ENCODE data around the gene CEP89.

CEP89 gene

DNA sequence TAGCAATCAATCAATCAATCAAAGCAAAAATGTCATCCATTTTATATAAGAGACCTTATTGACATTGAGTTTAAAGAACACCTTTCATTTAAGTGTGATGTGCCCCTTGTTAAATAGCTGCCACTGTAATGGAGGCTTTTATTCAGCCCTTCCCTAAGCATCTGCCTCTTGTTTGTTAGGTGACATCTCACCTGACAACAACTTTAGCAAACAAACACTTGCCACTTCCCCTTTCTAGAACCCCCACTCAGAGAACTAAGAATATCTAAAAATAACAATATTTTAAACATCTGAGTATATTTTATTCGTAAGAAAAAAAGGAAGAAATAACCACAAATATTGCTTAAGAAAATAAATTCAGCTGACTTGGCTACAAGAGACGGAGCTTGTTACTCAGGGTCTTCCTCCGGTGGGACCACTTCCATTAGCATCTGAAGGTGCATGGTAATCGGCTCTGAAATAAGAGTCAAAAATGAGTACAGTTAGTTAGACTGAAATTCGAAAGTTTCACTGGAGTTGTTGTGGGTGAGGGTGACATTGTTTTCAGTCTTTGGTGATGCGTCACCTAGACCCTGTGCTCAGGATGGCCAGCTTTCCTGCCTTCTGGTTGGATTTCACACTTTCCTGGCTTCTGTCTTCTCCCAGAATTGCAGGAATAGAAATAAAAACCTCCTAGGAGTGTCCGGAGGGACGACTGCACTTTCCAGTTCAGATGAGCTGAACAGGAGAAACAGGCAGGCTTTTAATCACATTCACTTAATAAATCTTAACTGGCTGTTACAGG, 141.3 kb downstream of the CEP89 start:
- no peak overlapping the region for H3K27ac ChIP-seq
- H4K20me1 ChIP-seq (ENCODE audit: insufficient read depth) = no peaks in the 10 kb centered on the region
- no peak overlapping the region for H3K9ac ChIP-seq
- H3K4me2 ChIP-seq = no peak overlapping the region
- no peak overlapping the region for H3K4me3 ChIP-seq (IDR thresholded peaks at IDR 0.05; ENCODE audit: insufficient read depth, low read depth, low read length)
- H3K36me3 ChIP-seq (ENCODE audit: insufficient read depth) = no peaks in the 10 kb centered on the region
- H2AFZ ChIP-seq (ENCODE audit: low read depth) = no peak overlapping the region
- no peaks in the 10 kb centered on the region for H3K27me3 ChIP-seq (ENCODE audit: insufficient read depth, low read depth)
- H3K4me1 ChIP-seq (ENCODE audit: low read depth, poor library complexity, severe bottlenecking) = no peaks in the 10 kb centered on the region
- TF ChIP-seq, protein P1, sequence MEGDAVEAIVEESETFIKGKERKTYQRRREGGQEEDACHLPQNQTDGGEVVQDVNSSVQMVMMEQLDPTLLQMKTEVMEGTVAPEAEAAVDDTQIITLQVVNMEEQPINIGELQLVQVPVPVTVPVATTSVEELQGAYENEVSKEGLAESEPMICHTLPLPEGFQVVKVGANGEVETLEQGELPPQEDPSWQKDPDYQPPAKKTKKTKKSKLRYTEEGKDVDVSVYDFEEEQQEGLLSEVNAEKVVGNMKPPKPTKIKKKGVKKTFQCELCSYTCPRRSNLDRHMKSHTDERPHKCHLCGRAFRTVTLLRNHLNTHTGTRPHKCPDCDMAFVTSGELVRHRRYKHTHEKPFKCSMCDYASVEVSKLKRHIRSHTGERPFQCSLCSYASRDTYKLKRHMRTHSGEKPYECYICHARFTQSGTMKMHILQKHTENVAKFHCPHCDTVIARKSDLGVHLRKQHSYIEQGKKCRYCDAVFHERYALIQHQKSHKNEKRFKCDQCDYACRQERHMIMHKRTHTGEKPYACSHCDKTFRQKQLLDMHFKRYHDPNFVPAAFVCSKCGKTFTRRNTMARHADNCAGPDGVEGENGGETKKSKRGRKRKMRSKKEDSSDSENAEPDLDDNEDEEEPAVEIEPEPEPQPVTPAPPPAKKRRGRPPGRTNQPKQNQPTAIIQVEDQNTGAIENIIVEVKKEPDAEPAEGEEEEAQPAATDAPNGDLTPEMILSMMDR (conservative IDR thresholded peaks at IDR 0.05; ENCODE audit: low read depth, low read length) = no peak
- H3K79me2 ChIP-seq (ENCODE audit: insufficient read depth, low read depth) = no peaks in the 10 kb centered on the region

DNA sequence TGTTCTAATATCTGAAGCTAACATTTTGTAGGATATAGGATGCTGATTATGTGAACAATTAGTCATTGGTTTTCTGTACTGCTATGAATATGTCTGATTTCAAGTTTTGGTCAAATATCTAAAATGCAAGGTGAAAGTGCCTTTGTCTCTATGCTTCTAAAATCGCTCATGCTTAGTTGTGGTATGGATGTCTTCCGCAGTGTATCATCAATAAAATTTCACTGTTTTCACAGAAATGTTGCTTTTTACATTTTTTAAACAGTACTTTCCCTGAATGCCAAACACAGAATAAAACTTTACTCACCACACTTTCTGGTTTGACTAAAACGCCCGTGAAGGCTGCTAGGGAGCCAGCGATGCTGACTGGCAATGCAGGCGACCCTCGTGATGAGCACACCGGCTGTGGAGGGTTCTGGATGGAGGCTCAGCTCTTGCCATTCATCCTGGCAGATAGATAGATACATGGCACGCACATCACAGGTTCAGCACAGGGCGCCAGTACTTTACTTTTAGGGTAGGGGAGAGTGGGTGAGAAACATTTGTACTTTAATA, 142.3 kb downstream of the CEP89 start:
- TF ChIP-seq, protein P1 (conservative IDR thresholded peaks at IDR 0.05; ENCODE audit: low read depth, low read length) = no peak
- H2AFZ ChIP-seq (ENCODE audit: low read depth) = no peak overlapping the region
- no peaks in the 10 kb centered on the region for H3K27me3 ChIP-seq (ENCODE audit: insufficient read depth, low read depth)

DNA sequence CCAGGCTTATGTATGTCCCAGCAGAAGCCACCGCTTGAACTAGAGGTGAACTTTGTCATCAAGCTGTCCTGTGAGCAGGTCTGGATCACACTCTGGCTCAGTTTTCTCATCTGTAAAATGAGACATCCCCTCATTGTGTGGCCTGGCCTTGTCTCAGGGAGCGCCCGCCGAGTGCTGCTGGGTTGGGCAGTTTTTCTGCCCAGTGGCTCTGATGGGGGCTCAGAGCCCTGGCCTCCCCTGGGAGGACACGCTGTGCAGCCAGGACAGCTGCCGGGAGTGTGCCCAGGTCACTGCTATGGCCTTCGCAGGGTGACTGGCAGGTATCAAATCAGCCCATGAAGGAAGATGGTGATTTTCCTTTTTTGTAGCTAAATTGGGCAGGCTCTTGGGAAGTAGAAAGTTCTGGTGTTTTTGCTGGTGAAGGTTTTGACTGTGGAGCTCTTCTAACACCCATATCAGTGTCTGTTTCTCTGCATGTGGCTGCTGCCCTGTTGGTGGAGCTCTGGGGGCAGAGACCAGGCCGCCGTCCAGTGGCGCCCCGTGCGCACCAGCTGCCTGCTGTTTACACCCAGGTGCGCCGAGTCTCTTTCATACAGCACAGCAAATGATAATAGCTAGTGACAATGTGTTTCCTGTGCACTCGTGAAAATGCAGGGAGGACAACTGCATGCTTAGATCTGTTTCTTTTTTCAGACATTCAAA, 143.0 kb downstream of the CEP89 start:
- no peaks in the 10 kb centered on the region for H4K20me1 ChIP-seq (ENCODE audit: insufficient read depth)
- TF ChIP-seq, protein P1 (conservative IDR thresholded peaks at IDR 0.05; ENCODE audit: low read depth, low read length) = no peak
- no peaks in the 10 kb centered on the region for H3K4me1 ChIP-seq (ENCODE audit: low read depth, poor library complexity, severe bottlenecking)
- H3K27me3 ChIP-seq (ENCODE audit: insufficient read depth, low read depth) = no peaks in the 10 kb centered on the region
- H2AFZ ChIP-seq (ENCODE audit: low read depth) = no peak overlapping the region
- no peak overlapping the region for H3K27ac ChIP-seq
- no peak overlapping the region for H3K4me3 ChIP-seq (IDR thresholded peaks at IDR 0.05; ENCODE audit: insufficient read depth, low read depth, low read length)
- no peak overlapping the region for H3K4me2 ChIP-seq
- no peaks in the 10 kb centered on the region for H3K36me3 ChIP-seq (ENCODE audit: insufficient read depth)
- no peak overlapping the region for H3K9ac ChIP-seq
- H3K79me2 ChIP-seq (ENCODE audit: insufficient read depth, low read depth) = no peaks in the 10 kb centered on the region

More for the DNA sequence above, 142.3 kb downstream of the CEP89 start:
- Histone ChIP-seq H3K79me2 (ENCODE audit: insufficient read depth, low read depth) (no peaks in the 10 kb centered on the region), H4K20me1 (ENCODE audit: insufficient read depth) (no peaks in the 10 kb centered on the region), H3K9ac (no peak overlapping the region), H3K4me1 (ENCODE audit: low read depth, poor library complexity, severe bottlenecking) (no peaks in the 10 kb centered on the region), H3K4me3 (IDR thresholded peaks at IDR 0.05; ENCODE audit: insufficient read depth, low read depth, low read length) (no peak overlapping the region), H3K27ac (no peak overlapping the region), H3K4me2 (no peak overlapping the region), H3K36me3 (ENCODE audit: insufficient read depth) (no peaks in the 10 kb centered on the region)

DNA sequence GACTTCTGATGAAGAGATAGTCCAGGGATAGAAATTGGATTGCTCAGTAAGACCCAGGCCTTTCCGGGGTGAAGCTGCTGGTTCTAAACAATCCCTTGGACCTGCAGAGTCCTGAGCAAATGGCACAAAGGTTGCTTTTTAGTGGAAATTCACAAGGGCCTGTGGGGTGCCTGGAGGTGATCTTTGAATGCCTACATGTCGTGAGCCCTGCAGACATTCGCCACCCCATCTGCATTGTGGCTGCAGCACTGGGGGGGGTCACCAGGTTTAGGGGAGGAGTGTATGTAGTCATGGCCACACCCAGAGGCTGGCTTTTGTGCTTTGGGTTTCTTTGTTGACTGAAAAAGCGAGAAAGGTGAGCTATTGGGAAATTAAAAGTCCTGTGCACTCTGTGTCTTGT, 143.6 kb downstream of the CEP89 start:
- H3K27me3 ChIP-seq (ENCODE audit: insufficient read depth, low read depth) = no peaks in the 10 kb centered on the region
- TF ChIP-seq, protein P1 (conservative IDR thresholded peaks at IDR 0.05; ENCODE audit: low read depth, low read length) = no peak
- H3K79me2 ChIP-seq (ENCODE audit: insufficient read depth, low read depth) = no peaks in the 10 kb centered on the region
- no peak overlapping the region for H3K9ac ChIP-seq
- H2AFZ ChIP-seq (ENCODE audit: low read depth) = no peak overlapping the region
- H3K27ac ChIP-seq = no peak overlapping the region
- no peaks in the 10 kb centered on the region for H3K4me1 ChIP-seq (ENCODE audit: low read depth, poor library complexity, severe bottlenecking)
- H3K36me3 ChIP-seq (ENCODE audit: insufficient read depth) = no peaks in the 10 kb centered on the region
- H3K4me3 ChIP-seq (IDR thresholded peaks at IDR 0.05; ENCODE audit: insufficient read depth, low read depth, low read length) = no peak overlapping the region
- H3K4me2 ChIP-seq = no peak overlapping the region
- no peaks in the 10 kb centered on the region for H4K20me1 ChIP-seq (ENCODE audit: insufficient read depth)
